Right renal pelvis (tissue), 4 donors: ENCODE results near the gene HNRNPC. TPM values are rescaled to one million over a fixed set of nuclear protein-coding genes. Genes with fewer than 3 reads are reported as not detected.
"Not testable (repeated sequence)": the region's sequence is repeated elsewhere in the genome, so short reads cannot be mapped to it uniquely, and the experiment has no call there.

ENCODE experiments used
- DNase-seq, 4 donors: peaks; one replicate each; pipeline ENCODE4 v3.0.0-alpha.2; 2013; ENCODE audit warnings: low read depth in 4 of 4, low spot score in 3 of 4, missing footprints in 1 of 4
- polyA plus RNA-seq, 4 donors: library from polyadenylated mRNA; unstranded; fragments of 120-200 nt; gene quantifications; one replicate each; pipeline ENCODE4 v1.2.1, GENCODE V29; 2013; ENCODE audit not compliant: insufficient read length in 4 of 4

HNRNPC gene
- polyA plus RNA-seq, 4 donors, result 905 to 979 (median 962) TPM

GRCh38 chr14:21199611-21200560 is 69.4 kb downstream of the HNRNPC start:
- DNase-seq, result no peak

GRCh38 chr14:21197418-21198205 is 71.6 kb downstream of the HNRNPC start:
- DNase-seq, result no peak

GRCh38 chr14:21194597-21194996 is 74.6 kb downstream of the HNRNPC start:
- DNase-seq, result no peak

- DNase-seq, result no peak
These were observed 76.2 kb downstream of the HNRNPC start for GRCh38 chr14:21192875-21193535.

- no peak for DNase-seq
These were observed 76.8 kb downstream of the HNRNPC start for GRCh38 chr14:21192447-21192822.

GRCh38 chr14:21191809-21192446 is 77.3 kb downstream of the HNRNPC start:
- DNase-seq, result peak; percentile 7 to 42 (median 32)

- no peak for DNase-seq
These were observed 77.9 kb downstream of the HNRNPC start for GRCh38 chr14:21191261-21191808.

- peak in 1 of 4 donors; percentile 16 for DNase-seq
These were observed 83.8 kb downstream of the HNRNPC start for GRCh38 chr14:21185491-21185890.

- DNase-seq, result no peak
These were observed 85.0 kb downstream of the HNRNPC start for GRCh38 chr14:21184254-21184653.

GRCh38 chr14:21182166-21182565 is 87.1 kb downstream of the HNRNPC start:
- no peak for DNase-seq

GRCh38 chr14:21171128-21171527 is 98.1 kb downstream of the HNRNPC start:
- no peak for DNase-seq

- DNase-seq, result no peak
These were observed 99.7 kb downstream of the HNRNPC start for GRCh38 chr14:21169573-21169972.

GRCh38 chr14:21168055-21168454 is 101.2 kb downstream of the HNRNPC start:
- DNase-seq, result no peak

GRCh38 chr14:21165670-21166069 is 103.6 kb downstream of the HNRNPC start:
- DNase-seq, result not testable (repeated sequence)

- DNase-seq, result not testable (repeated sequence)
These were observed 104.1 kb downstream of the HNRNPC start for GRCh38 chr14:21165002-21165605.

GRCh38 chr14:21163871-21164291 is 105.4 kb downstream of the HNRNPC start:
- peak in 2 of 4 donors; percentile 14 to 23 for DNase-seq

GRCh38 chr14:21162081-21162480 is 107.2 kb downstream of the HNRNPC start:
- no peak for DNase-seq

- no peak for DNase-seq
These were observed 109.1 kb downstream of the HNRNPC start for GRCh38 chr14:21160061-21160610.
